HT1080 (cell line): Measurements from ENCODE around the gene HAPLN2. TPM values are rescaled to one million over a fixed set of nuclear protein-coding genes. Genes with fewer than 3 reads are reported as not detected.

Experiments
- DNase-seq: peaks from one replicate; pipeline ENCODE4 v3.0.0-alpha.2; 2015; ENCODE audit warnings: low read depth
- total RNA-seq: library from RNA; depleted of rRNA; stranded (reverse); fragments of >200 nt; shearing (Covaris generic); gene quantifications from 2 replicates; pipeline ENCODE4 v1.2.3, GENCODE V29; 2014

Gene HAPLN2
- total RNA-seq, 1 experiment from 2014 or later: not detected

GRCh38 chr1:156643778-156644092 is 24.5 kb downstream of the HAPLN2 start:
- DNase-seq: no peak

- DNase-seq: no peak
Observed at GRCh38 chr1:156644146-156644545, 24.9 kb downstream of the HAPLN2 start.

DNA sequence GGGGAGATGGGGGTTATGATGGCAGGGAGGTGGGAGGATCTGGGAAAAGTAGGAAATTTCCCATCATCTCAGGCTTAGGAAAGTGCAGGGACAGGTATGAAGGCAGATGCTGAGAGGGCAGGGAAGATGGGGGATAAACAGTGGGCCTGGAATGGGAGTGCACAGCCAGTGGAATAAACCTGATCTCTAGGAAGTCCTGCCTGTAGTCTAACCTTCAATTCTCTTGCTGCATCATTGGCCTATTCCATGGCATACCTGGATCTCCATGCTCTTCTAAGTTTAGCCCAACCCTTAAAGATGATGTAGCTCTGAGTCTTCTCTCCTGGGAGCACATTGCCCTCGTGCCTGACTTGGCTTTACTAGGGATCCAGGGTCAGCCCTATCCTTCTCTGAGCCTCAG is 25.4 kb downstream of the HAPLN2 start:
- no peak for DNase-seq

- DNase-seq: no peak
Observed at GRCh38 chr1:156645056-156645455, 25.8 kb downstream of the HAPLN2 start.

- no peak for DNase-seq
Observed at GRCh38 chr1:156645666-156646065, 26.5 kb downstream of the HAPLN2 start.

DNA sequence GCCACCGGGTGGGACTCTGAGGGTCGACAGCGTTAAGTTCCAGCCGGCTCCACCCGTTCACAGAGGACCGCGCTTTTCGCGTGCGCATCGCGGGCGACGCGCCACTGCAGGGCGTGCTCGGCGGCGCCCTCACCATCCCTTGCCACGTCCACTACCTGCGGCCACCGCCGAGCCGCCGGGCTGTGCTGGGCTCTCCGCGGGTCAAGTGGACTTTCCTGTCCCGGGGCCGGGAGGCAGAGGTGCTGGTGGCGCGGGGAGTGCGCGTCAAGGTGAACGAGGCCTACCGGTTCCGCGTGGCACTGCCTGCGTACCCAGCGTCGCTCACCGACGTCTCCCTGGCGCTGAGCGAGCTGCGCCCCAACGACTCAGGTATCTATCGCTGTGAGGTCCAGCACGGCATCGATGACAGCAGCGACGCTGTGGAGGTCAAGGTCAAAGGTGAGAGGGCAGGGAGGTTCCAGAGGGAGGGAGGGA is 27.6 kb downstream of the HAPLN2 start:
- no peak for DNase-seq

DNA sequence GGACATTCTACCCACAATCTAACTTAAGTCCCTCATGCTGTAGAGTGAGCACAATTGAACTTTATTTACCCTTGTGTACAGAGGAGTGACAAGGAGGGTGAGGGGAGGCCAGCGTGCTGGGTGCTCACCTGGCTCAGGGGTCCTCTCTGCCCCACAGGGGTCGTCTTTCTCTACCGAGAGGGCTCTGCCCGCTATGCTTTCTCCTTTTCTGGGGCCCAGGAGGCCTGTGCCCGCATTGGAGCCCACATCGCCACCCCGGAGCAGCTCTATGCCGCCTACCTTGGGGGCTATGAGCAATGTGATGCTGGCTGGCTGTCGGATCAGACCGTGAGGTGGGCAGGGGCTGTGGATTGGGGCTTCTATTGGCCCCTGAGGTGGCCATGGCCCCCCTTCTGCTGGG is 28.1 kb downstream of the HAPLN2 start:
- no peak for DNase-seq

GRCh38 chr1:156648496-156648895 is 29.3 kb downstream of the HAPLN2 start:
- DNase-seq: no peak

- peak; percentile 45 for DNase-seq
Observed at GRCh38 chr1:156648951-156649350, 29.7 kb downstream of the HAPLN2 start.

DNA sequence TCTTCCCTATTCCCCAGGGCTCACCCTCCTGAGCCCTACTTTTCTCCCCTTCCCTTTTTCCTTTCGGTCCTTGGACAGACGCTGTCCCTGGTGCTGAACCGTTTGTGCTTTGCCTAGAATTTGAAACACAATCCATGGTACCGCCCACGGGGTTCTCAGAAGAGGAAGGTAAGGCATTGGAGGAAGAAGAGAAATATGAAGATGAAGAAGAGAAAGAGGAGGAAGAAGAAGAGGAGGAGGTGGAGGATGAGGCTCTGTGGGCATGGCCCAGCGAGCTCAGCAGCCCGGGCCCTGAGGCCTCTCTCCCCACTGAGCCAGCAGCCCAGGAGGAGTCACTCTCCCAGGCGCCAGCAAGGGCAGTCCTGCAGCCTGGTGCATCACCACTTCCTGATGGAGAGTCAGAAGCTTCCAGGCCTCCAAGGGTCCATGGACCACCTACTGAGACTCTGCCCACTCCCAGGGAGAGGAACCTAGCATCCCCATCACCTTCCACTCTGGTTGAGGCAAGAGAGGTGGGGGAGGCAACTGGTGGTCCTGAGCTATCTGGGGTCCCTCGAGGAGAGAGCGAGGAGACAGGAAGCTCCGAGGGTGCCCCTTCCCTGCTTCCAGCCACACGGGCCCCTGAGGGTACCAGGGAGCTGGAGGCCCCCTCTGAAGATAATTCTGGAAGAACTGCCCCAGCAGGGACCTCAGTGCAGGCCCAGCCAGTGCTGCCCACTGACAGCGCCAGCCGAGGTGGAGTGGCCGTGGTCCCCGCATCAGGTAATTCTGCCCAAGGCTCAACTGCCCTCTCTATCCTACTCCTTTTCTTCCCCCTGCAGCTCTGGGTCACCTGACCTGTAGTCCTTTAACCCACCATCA is 33.1 kb downstream of the HAPLN2 start:
- DNase-seq: no peak

DNA sequence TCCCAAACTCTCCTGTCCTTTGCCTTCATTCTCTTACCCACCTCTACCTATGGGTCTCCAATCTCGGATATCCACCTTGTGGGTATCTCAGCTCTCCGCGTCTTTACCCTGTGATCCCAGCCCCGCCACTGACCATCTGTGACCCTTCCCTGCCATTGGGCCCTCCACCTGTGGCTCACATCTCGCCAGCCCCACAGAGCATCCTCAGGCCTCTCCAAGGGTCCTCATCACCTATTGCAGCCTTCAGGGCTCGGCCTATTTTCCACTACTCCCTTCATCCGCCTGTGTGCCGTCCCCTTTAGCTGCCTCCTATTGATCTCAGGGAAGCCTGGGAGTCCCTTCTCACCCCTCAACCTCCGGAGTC is 33.8 kb downstream of the HAPLN2 start:
- no peak for DNase-seq

GRCh38 chr1:156654700-156655099 is 35.5 kb downstream of the HAPLN2 start:
- DNase-seq: no peak

DNA sequence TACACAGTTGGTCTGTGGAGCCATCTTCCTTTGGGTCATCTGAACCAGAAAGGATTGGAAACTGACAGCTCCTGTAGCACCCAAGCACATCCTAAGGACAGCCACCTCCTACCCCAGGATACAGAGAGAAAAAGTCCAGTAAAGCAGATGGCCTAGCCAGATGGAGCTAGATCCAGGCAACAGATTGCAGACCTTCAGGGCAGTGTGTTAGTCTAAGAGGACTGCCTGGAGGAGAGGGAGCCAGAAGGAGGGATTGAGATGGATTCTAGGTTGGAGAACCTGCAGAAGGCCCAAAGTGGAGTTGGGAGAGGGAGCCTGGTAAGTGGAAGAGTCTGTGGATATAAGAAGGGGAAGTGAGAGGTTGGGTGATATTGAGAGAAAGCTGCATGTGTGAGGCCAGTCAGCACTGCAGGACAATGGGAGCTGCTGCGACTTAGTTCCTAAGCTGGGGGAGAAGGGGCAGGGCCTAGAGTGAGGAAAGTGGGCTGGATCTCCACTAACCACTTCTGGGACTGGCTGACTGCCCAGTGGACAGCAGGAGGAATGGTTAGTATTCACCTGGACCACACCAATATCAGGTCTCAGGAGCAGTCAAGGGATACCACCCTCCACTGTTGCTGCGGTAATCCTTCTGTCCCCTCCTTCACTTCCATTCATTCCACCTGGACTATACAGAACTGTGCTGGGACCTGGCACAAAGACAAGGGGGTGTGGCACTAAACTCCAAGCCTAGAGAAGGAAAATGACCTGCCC is 36.1 kb downstream of the HAPLN2 start:
- no peak for DNase-seq

DNA sequence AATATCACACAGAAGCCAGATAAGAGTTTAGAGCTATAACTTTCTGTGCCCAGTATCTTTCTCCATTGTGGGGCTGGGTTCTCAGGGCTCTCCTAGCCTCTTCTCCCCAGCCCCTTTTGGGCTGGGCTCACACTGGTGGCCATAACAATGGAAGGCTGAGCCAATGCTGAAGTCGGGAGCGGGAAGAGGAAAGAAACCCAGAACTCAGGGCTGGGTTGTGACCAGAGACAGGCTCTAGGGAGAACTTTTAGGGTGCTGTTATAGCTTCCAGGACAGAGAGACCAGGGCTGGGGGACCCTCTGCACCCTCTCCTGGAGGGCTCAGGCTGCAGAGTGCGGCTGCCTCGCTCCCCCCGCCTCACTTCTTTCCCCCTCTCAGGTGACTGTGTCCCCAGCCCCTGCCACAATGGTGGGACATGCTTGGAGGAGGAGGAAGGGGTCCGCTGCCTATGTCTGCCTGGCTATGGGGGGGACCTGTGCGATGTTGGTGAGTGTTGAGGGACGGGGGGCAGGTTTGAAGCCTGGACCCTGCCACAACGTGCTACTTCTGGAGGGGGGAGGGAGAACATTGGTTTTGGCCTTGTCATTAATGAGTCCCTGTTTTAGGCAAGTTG is 36.8 kb downstream of the HAPLN2 start:
- DNase-seq: no peak

GRCh38 chr1:156656806-156657740 is 37.9 kb downstream of the HAPLN2 start:
- DNase-seq: peak; percentile 44

- DNase-seq: no peak
Observed at GRCh38 chr1:156657741-156658319, 38.6 kb downstream of the HAPLN2 start.

DNA sequence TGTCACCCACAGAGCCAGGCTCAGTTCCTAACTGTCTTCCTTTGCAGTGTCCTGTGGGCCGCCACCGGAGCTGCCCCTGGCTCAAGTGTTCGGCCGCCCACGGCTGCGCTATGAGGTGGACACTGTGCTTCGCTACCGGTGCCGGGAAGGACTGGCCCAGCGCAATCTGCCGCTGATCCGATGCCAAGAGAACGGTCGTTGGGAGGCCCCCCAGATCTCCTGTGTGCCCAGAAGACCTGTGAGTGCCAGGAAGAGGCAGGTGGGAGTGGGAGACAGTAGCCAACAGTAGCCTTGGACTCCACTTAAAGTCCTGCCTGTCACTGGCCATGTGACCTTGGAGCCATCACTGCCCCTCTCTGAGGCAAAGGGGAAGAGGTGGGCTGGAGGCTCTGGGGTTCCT is 39.3 kb downstream of the HAPLN2 start:
- DNase-seq: no peak

DNA sequence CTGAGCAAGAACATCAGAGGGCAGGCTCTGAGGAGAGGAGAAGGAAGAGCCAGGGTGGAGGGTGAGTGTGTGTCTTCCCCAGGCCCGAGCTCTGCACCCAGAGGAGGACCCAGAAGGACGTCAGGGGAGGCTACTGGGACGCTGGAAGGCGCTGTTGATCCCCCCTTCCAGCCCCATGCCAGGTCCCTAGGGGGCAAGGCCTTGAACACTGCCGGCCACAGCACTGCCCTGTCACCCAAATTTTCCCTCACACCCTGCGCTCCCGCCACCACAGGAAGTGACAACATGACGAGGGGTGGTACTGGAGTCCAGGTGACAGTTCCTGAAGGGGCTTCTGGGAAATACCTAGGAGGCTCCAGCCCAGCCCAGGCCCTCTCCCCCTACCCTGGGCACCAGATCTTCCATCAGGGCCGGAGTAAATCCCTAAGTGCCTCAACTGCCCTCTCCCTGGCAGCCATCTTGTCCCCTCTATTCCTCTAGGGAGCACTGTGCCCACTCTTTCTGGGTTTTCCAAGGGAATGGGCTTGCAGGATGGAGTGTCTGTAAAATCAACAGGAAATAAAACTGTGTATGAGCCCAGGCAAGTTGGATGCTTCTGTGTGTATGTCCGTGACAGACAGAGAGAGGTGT is 39.8 kb downstream of the HAPLN2 start:
- no peak for DNase-seq

GRCh38 chr1:156659661-156659987 is 40.4 kb downstream of the HAPLN2 start:
- DNase-seq: no peak

- peak; percentile 96 for DNase-seq
Observed at GRCh38 chr1:156659988-156660751, 41.0 kb downstream of the HAPLN2 start.
